Measurements from ENCODE around the gene SUPT4H1. TPM values are rescaled to one million over a fixed set of nuclear protein-coding genes. Genes with fewer than 3 reads are reported as not detected.

Gene SUPT4H1
- total and polyA plus RNA-seq, 2 experiments from 2014 or later = 82.2 to 83.7 TPM

- TF ChIP-seq ZNF462 (CRISPR knock-in tag; IDR thresholded peaks at IDR 0.05) (no peak), REST (IDR thresholded peaks at IDR 0.05; ENCODE audit: unreplicated experiment) (no peak), ETS1 (IDR thresholded peaks at IDR 0.05) (no peak)
Observed at GRCh38 chr17:58344047-58344790, 7.8 kb downstream of the SUPT4H1 start (continued).
